ENCODE data around the gene GALNT11.
"Not testable (repeated sequence)": the region's sequence is repeated elsewhere in the genome, so short reads cannot be mapped to it uniquely, and the experiment has no call there.

The GALNT11 gene

GRCh38 chr7:152027491-152028365 is 2.3 kb downstream of the GALNT11 start:
- not testable (repeated sequence) for DNase-seq

DNA sequence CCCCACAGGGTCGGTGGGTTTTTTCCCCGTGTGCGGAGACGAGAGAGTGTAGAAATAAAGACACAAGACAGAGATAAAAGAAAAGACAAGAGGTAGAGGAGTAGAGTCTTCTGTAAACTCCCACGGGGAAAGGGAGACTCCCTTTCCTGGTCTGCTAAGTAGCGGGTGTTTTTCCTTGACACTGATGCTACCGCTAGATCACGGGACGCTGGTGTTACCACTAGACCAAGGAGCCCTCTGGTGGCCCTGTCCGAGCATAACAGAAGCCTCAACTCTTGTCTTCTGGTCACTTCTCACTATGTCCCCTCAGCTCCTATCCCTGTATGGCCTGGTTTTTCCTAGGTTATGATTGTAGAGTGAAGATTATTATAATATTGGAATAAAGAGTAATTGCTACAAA is 4.6 kb downstream of the GALNT11 start:
- DNase-seq, result peak; percentile 54

GRCh38 chr7:152030639-152031038 is 5.2 kb downstream of the GALNT11 start:
- DNase-seq, result not testable (repeated sequence)

- DNase-seq, result no peak
Measured at GRCh38 chr7:152035817-152036216, 10.3 kb downstream of the GALNT11 start.

GRCh38 chr7:152038410-152038809 is 12.9 kb downstream of the GALNT11 start:
- DNase-seq, result not testable (repeated sequence)

DNA sequence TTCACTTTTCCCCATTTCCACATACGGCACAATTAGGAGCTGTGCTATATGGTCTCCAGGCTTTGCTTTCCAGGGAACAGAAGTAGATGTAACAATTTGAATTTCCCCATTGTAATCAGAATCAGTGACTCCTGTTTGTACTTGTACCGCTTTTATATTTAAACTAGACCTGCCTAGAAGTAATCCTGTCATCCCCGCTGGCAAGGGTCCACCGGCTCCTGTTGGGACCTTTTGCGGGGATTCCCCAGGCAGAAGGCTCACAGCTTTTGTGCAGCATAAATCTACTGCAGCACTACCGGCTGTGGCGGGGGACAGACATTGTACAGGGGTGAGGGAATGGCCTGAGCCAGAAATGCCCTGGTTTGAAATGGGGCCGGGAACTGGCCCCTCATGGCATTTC is 17.6 kb downstream of the GALNT11 start:
- DNase-seq, result not testable (repeated sequence)

DNA sequence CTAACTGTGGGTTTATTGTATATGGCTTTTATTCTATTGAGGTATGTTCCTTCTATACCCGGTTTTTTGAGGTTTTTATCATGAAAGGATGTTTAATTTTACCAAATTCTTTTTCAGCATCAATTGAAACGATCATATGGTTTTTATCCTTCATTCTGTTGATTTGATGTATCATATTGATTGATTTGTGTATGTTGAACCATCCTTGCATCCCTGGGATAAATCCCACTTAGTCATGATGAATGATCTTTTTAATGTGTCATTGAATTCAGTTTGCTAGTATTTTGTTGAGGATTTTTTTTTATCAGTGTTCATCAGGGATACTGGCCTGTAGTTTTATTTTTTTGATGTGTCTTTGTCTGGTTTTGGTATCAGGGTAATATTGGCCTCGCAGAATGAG is 19.4 kb downstream of the GALNT11 start:
- not testable (repeated sequence) for DNase-seq

- DNase-seq, result no peak
Measured at GRCh38 chr7:152046531-152046930, 21.1 kb downstream of the GALNT11 start.

GRCh38 chr7:152048051-152048450 is 22.6 kb downstream of the GALNT11 start:
- no peak for DNase-seq

DNA sequence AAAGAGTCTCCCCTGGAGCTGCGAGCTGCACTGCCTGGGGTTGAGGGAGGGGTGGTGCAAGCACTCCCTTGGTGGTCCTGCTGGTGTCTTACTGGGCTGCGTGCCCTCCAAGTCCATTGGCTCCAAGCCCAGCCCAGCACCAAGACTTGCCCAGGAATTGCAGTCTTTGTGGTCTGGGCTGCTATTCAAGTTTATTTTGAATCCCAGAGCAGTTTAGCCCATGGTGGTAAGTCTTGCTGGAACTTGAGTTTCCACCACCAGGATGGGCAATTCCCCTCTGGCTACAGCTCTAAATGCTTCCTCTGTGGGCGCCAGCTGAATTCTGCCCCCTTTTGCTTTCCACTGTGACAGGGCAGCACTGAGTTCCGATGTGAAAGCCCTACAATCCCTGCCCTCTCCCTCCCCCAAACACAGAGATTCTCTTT is 25.1 kb downstream of the GALNT11 start:
- DNase-seq, result no peak

DNA sequence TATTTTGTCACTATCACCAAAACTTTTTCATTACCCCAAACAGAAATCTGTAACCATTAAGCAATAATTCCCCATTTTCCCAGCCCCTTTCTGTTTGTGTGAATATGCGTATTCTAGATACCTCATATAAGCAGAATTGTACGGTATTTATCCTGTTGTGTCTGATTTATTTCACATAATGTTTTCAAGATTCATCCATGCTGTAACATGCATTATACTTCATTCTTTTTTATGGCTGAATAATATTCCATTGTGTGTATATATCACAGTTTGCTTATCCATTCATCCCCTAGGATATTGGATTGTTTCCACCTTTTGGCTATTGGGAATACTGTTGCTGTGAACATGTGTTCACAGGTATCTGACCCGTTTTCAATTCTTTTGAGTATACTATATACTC is 26.5 kb downstream of the GALNT11 start:
- DNase-seq, result no peak

- no peak for DNase-seq
Measured at GRCh38 chr7:152052771-152053170, 27.3 kb downstream of the GALNT11 start.

- DNase-seq, result no peak
Measured at GRCh38 chr7:152054367-152055230, 29.1 kb downstream of the GALNT11 start.

- DNase-seq, result no peak
Measured at GRCh38 chr7:152056621-152057274, 31.3 kb downstream of the GALNT11 start.

DNA sequence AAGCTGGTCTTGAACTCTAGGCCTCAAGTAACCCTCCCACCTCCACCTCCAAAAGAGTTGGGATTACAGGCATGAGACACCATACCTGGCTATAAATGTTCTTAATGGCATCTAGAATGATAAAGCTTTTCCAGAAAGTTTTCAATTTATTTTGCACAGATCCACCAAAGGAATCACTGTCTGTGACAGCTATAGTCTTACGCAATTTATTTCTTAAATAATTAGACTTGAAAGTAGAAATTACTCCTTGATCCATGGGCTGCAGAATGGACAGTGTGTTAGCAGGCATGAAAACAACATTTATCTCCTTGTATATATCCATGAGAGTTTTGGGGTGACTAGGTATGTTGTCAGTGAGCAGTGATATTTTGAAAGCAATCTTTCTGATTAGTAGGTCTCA is 33.8 kb downstream of the GALNT11 start:
- no peak for DNase-seq

GRCh38 chr7:152061086-152061485 is 35.6 kb downstream of the GALNT11 start:
- not testable (repeated sequence) for DNase-seq

- not testable (repeated sequence) for DNase-seq
Measured at GRCh38 chr7:152063192-152063591, 37.7 kb downstream of the GALNT11 start.

DNA sequence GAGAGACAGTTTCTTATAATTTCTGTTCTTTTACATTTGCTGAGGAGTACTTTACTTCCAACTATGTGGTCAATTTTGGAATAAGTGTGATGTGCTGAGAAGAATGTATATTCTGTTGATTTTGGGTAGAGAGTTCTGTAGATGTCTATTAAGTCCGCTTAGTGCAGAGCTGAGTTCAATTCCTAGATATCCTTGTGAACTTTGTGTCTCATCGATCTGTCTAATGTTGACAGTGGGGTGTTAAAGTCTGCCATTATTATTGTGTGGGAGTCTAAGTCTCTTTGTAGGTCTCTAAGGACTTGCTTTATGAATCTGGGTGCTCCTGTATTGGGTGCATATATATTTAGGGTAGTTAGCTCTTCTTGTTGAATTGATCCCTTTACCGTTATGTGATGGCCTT is 38.3 kb downstream of the GALNT11 start:
- not testable (repeated sequence) for DNase-seq

GRCh38 chr7:152065800-152066344 is 40.4 kb downstream of the GALNT11 start:
- DNase-seq, result not testable (repeated sequence)

DNA sequence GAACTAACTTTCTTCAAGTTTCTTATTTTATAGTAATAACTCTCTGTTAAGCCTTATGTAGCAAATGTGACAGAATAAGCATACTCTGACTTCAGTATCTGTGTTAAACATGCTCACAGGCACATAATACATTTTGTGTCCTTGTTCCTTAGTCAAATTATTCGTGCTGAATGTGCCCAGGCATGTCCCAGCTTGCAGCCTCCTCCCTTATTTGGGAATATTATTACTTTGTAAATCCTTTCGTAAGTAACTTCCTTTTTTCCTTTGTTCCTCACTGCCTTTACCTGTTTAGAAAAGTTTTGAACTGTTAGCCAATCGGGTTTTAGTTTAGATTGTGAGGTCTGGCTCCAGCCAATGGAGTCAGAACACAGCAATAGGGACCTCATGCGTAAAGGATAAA is 46.9 kb downstream of the GALNT11 start:
- DNase-seq, result no peak

- DNase-seq, result no peak
Measured at GRCh38 chr7:152073352-152073751, 47.9 kb downstream of the GALNT11 start.

DNA sequence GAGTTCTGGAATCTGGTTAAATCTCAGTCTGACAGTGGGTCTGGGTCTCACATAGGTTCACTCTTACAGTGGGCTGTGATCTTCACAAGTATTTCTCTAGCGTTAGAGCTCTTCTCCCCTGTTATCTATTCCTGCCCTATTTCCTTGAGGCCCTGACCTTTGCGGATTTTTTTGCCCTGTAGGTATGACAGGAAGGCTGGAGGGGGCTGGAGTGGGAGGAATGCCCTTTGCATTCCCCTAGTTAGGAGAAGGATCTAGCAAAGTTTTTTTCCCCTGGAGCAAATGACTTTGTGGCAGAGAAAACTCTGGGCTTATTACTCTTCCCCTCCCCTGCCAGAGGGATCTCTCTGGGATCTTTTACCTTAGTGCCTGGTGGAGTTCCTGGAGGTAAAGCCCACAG is 49.2 kb downstream of the GALNT11 start:
- no peak for DNase-seq

DNA sequence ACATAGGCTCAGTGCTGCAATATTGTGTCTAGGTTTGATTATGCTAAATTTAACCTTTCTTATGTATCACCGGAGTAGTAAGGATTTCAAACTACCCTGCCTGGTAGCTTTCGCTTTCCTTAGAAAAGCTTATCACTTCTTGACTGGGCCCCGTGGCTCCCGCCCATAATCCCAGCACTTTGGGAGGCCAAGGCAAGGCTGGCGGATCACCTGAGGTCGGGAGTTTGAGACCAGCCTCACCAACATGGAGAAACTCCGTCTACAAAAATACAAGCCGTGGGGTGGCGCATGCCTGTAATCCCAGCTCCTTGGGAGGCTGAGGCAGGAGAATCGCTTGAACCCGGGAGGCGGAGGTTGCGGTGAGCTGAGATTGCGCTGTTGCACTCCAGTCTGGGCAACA is 49.9 kb downstream of the GALNT11 start:
- DNase-seq, result not testable (repeated sequence)
